HG02759 (cell line): ENCODE measurements around the gene PDZRN3.
A peak's percentile ranks its signal among the peaks of the same experiment; 100 is the strongest.

Experiments
- ATAC-seq: cut with Tn5 transposase; IDR thresholded peaks from one replicate; pipeline ENCODE4 v1.9.1; 2021; ENCODE audit warnings: mild to moderate bottlenecking, moderate library complexity; ENCODE audit not compliant: unreplicated experiment

Gene PDZRN3

DNA sequence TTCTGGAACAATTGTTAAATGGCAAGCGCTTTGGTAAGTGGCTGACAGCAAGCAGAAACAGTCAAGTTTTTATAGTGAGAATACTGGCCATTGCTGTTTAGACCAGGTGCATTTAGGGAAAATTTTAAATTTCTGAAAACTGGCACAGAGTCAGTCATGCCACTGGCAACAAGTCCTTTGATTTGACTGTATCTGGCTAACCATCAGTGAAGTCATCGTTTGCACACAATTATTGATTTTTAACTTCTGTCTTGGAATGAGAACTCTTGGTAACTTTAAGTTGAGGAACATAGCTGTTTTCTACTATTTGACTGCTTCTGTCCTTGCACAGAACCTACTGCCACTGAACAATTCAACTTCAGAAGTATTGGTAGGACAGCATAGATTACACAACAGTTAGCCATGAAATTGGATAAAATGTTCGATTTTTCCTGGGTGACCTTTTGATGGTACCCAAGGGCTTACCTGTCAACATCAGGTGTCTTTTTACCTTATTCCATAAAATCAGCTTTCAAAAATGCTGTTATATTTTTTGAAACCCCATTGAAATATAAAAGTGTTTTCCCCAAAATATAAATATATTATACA is 225.0 kb downstream of the PDZRN3 start:
- no peak for ATAC-seq

DNA sequence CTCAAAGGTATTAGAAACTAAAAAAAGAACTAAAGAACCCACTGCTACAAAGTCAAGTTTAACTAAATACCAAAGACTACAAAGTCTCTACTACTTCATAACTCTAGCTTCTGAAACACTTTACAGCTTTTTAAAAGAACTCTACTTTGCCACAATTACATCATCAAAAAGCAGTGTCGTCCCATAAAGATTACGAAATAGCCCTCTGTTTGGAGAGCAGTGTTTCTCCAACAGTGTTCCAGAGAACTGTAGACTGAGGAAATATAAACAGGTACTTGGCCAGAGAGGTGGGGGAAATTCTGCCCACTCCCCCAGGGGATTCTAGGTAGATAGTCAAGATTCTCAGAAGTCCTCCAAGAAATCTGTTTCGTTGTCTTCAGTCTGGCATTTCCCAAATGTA is 225.6 kb downstream of the PDZRN3 start:
- ATAC-seq, result no peak

DNA sequence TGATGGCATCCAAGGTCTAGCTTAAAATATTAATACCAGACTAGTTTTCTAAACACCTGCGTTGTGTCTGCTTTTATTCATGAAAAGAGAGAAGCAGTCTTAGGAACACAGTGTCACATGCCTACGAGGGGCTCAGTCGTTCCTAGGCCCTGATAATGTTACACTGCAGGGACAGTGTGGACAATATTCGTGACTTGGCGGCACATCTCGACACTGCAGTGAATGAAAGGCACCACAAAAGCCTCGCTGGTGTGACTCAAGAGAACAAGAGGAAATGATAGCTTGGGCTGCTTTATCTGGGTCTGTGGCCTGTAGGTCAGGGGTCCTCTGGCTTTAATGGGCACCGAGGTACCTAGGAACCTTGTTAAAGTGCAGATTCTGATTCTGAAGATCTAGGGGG is 226.7 kb downstream of the PDZRN3 start:
- ATAC-seq, result no peak

DNA sequence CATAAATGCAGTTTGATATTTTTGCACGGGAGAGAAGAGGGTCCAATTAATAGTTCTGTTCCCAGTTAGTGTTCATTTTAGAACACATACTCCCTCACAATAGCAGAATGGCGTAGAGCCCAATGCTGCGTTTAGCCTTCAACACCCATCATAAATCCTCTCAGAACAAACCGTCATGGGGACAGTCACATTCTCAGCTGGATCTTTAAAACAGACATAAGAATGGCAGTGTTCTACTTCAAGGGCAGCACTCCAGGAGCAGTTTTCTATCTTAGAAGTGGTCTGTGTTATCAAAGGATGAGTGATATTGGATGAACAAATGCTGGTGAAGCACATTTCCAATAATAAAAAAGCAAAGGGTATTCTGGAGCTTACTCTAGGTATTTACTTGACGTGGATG is 230.5 kb downstream of the PDZRN3 start:
- no peak for ATAC-seq

DNA sequence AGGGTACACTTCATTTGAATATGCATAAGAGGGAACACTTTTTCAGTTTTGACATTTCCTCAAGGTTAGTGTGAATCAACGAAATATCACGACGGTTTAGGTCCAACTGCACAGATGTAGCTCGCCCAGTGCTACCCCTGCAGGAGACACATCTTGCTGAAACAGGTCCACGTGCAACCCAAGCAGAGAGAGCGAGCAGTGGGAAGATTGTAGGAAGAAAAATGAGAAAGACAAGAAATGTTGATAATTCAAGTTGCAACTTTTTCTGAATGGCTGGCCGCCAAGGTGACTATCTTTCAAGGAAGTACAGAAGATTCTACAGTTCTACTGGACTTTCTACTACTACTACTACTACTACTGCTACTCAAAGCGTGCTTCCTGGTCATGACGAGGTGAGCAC is 231.7 kb downstream of the PDZRN3 start:
- no peak for ATAC-seq

DNA sequence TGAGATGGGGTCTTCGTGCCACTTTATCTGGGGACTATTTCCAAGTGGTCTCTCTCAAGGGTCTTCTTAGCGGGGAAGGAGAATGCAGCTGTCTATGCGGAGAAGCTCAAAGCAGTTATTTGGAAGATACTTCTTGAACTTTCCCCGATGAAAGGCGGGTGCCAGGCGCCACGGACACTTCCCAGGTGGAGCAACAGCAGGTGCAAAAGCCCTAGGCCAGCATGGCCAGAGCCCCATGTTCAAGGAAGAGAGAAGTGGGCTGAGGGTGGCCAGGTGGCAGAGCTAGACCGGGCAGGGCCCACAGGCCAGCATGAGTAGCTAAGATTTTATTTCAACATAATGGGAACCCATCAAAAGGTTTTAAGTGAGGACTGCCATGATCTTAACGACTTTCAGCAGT is 232.8 kb downstream of the PDZRN3 start:
- no peak for ATAC-seq

DNA sequence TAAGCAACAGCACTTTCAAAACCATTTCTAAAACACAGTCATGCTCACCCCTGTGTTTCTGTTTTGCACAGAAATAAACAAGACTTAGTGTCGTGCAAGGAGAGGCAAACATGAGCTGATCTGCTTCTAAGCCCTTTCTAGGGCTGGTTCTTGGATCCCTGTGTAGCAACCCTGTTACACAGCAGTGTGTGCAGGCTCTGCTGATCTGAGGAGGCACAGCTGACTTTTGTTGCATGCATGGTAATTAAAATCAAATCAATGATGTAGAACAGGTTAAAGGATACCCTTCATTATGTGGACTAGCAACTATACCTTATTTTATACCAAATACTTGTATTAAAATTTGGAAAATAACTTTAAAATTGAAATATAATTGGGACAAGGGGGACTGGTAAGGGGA is 234.8 kb downstream of the PDZRN3 start:
- ATAC-seq, result no peak

DNA sequence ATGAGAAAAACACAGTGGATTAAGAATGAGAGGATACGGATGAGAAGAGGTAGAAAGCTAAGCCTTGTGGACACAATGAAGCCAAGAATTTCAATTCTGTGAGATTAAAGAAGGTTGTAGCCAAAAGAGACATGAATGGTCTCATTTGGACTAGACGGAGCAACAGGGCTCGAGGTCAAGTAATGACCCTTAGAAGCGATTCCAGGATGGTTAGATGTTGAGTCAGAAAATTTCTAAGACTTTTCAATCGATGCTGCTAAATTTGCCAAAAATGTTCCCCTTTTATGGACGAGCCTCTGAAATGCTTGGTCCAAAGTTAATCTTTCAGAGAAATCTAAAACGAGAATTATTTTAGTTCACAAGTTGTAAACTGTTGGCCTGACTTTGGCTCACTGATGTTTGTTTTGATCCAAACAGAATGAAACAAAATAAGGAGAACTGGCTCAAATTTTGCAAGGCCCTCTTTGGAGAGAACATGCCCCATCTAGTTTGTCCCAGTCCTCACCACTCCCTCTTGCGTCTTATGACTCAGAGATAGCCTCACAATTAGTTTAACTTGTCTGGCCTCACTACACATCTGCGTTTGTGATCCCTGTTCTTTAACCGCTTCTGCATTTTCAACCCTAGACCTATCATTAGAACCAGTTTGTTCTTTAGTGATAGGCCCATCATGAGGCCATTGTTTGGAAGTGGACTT is 235.5 kb downstream of the PDZRN3 start:
- ATAC-seq, result no peak

DNA sequence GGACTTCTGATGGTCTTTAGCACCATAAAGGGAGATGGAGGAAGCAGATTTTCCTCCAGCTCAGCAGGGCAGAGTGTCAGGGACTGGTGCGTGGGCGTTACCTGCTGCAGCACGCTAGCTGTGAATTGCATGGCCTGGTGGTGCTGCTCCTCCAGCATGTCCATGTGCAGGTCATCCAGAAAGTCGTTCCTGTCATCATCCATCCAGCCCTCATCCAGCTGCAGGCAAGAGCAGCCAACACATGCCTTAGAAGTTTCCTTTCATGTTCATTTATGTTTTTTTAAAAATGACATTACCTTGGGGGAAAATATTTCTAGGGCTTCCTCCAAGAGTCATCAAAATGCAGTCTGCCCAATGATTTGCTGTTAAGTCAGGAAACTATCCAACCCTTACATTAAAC is 239.2 kb downstream of the PDZRN3 start:
- no peak for ATAC-seq

DNA sequence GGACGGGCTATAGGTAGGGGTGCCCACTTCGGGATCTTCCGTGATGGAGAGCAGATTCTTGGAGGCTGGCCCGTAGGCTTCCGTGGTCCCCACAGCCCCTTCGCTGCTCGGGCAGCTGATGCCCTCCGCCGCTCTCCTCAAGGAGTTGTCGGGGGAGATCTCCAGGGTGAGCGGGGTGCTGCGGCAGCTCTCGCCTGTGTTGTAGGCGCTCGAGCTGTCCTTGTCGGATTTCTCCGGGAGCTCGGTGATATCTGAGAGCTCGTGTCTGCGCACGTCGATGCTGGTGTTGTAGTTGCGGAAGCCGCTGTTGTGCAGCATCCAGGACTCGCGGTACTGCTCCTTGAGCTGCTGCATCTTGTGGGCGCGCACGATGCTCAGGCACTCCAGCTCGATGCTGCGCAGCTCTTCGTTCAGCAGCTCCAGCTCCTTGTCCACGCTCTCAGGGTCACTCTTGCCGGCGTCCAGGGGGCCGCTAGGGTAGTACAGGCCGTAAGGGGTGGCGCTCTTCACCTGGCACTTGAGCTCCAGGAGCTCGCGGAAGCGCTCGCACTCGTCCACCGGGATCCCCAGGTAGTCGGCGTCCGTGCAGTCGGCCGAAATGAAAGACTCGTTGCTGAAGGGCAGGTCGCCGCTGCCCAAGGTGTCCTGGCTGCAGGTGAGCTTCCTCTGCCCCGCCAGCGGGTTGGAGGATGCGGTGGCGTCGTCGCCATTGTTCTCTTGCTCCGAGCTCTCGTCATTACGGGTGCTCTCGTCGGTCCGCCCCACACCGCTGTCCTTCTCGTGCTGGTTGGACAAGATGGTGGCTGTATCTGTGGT is 240.4 kb downstream of the PDZRN3 start:
- no peak for ATAC-seq

DNA sequence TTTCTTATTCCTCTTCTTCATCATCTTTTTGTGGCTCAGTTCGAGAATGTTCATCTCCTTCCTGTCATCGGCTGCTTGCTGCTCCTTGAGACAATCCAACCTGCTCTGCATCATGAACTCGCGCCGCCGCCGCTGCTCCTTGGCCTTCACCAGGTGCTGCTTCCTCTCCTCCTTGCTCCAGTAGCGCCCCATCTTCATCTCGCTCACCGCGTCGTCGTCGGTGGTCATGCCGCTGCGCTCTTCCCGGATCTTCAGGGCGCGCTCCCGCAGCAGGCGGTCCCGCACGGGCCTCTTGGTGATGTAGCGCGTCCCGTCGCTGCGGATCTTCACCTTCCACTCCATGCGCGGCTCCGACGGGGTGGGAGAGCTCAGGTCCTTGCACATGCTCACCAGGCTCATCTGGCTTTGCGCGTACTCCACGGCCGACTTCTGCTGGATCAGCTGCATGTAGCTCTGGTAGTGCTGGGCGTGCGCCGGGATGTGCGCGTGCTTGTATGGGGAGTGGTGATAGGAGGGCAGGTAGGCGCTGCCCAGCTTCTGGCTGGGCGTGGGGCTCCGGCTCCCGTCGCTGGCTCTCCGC is 241.2 kb downstream of the PDZRN3 start:
- ATAC-seq, result no peak

DNA sequence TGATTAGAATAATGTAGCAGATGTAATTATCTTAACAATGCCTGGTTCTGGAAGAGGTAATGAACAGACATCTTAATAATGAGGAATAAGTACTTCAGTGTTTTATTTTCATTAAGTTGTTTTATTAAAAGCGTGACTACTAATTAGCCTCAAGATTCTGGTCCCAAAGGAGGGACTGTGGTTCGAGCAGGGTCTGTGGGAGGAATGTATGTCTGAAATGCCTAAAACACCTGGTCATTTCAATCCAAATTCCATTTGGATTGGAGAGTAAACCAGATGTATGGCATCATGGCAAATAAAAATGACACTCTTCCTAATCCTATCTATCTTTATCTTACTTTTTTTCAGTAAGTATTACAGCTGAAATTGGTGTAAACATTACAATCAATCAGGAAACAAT is 243.2 kb downstream of the PDZRN3 start:
- ATAC-seq, result no peak

DNA sequence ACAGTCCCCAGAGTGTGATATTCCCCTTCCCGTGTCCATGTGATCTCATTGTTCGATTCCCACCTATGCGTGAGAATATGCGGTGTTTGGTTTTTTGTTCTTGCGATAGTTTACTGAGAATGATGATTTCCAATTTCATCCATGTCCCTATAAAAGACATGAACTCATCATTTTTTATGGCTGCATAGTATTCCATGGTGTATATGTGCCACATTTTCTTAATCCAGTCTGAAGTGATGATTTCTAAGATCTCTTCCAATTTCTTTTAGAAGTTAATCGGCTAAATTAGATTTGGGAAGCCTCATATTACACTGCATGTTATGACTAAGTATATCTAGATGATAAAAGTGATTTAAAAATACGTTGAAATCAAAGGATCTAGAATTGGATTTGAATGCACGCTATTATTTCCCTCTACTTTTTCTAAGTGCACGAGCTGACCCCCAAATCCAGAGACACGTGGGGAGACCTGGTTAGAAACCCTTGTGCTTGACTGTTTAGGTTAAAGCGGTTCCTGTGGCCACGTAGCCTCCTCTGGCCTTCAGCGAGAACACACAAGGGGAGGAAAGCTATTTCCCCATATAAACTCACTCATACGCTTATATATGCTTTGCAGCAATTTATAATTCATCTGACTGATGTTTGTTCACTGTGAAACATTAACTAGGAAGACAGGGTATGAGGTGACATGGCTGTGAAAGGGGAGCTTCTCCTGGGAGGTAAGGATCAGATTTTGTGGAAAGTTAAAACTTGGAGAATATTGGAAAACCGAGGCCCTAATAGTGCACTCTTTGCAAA is 243.8 kb downstream of the PDZRN3 start:
- no peak for ATAC-seq

DNA sequence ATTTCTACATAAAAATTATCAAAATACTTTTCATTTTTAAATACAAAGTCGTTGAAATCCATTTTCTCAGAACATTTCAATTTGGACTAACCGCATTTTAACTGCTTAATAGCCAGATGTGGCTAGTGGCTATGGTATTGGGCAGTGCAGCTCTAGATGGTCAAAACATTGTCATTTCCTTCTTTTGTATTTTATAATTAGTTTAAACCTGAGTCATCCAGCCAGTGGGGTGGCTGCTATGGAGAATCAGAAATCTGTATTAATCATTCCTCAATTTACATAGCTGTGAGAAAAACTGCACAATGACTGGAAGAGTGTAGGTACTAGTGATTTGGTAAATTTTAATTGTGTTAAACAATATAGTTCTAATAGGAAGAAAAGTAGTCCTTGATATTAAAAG is 245.3 kb downstream of the PDZRN3 start:
- ATAC-seq, result no peak

DNA sequence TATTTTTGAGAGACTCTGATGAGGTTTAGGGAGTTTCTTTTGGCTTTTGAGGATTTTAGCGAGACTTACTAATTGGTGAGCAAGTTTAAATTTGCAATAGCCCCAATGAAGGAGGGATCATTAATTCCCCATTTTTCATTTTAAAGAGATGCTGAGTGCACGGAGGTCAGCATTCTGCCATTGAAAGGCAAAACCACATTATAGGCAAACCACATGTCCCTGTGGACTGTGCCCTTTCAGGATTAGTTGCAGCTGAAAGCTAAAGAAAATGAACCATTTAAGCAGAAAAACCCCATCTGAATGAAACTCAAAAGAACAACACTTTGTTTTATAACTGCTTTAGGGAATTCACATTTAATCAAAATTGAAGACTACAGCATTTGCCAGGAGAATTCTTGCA is 246.5 kb downstream of the PDZRN3 start:
- ATAC-seq, result peak; percentile 71

DNA sequence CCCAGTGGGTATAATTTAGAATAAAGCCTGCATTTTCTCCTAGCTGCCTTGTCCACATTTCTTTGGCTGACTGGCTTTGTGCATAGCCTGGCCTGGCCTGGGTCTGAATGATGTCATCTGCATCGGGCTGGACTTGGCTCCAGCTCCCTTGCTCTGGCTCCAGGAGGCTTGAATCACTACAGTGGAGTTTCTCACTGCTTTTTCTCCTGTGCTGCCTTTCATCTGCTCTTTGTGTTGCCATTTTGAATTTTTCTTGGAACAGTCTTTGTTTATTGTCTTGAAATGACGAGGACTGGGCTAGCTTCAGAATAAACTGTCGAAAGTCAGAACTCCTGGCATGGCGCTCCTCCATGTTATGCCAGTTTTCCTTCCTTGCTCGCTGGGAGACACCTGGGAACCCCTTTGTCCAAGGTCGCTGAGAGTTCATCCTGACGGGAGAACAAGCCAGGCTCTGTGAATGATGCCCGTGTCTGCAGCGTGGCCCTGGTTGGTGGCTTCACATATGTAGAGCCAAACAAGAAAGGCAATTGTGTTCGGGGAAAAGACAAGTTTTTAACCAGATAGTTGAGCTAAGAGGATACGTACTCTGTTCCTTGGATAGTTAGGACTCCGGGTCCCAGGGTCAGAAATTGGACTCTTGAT is 258.9 kb downstream of the PDZRN3 start:
- ATAC-seq, result no peak

DNA sequence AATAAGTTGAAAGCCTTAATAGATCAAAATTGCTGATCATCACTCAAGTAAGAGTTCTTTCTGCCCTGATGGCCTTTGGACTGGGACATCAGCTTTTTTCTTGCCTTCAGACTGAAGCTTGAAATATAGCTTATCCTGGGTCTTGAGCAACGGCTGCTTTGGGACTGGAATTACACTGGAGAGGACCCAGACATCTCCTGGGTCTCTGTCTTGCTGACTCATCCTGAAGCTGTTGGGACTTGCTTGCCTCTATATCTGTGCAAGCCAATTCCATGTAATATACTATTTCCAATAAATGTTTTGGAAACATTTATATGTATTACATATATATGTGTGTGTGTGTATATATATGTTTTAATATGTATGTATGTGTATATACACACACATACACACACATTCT is 260.2 kb downstream of the PDZRN3 start:
- no peak for ATAC-seq

DNA sequence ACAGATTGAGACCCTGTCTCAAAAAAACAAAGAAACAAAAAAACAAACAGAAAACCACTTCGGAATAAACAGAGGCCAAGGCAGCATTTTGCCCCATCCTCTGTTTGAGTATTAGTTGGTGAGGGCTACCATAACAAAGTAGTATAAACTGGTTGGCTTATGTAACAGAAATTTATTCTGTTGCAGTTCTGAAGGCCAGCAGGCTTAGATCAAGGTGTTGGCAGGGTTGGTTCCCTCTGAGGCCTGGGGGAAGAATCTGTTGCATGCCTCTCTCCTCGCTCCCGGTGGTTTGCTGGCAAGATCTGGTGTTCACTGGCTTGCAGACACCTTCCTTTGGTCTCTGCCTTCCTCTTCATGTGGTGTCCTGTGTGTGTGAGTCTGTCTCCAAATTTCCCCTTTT is 261.6 kb downstream of the PDZRN3 start:
- ATAC-seq, result no peak

DNA sequence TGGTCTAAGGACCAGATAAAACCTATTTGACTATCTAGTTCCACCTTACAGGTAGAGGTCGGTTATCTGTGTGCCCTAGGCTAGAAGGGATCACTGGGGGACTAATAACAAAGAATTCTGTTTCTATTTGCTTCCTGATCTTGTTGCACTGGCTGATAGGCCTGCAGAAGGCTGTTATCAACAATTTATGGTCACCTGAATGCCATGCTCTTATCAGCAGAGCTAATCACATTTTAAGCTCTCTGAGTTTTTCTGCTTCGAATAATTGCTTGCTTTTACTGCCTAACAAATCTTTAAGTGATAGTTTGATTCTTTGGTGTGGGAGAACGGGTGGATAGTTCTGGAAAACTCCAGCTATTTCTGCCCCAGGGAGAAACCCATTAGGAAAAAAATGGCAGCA is 263.1 kb downstream of the PDZRN3 start:
- no peak for ATAC-seq

DNA sequence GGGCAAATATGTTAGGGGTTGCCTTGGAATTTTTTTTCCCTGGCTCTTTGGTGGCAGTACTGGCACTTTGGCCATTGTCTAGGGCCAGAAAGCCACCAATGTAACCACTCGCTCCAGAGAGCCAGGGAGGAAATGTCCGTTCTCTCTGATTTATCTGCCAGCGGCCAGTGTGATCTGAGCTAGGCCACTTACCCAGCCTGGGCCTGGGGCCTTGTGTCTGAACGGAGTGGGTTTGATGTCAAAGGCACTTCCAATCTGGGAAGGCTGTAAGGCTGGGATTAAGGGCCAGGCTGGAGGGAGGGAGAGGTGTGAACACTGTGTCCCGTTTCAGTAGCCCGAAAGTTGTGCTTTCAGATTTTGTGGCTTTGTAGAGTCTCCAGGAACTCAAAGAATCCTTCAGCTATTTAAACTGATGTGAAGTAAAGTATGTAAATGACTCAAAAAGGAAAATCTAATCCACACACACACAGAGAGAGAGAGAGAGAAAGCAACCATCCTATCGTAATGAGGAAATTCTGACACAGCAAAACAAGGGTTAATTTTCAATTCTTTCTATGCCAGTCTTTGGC is 271.0 kb downstream of the PDZRN3 start:
- no peak for ATAC-seq
